ENCODE data around the gene RUFY1.
A peak's percentile ranks its signal among the peaks of the same experiment; 100 is the strongest.

The RUFY1 gene

DNA sequence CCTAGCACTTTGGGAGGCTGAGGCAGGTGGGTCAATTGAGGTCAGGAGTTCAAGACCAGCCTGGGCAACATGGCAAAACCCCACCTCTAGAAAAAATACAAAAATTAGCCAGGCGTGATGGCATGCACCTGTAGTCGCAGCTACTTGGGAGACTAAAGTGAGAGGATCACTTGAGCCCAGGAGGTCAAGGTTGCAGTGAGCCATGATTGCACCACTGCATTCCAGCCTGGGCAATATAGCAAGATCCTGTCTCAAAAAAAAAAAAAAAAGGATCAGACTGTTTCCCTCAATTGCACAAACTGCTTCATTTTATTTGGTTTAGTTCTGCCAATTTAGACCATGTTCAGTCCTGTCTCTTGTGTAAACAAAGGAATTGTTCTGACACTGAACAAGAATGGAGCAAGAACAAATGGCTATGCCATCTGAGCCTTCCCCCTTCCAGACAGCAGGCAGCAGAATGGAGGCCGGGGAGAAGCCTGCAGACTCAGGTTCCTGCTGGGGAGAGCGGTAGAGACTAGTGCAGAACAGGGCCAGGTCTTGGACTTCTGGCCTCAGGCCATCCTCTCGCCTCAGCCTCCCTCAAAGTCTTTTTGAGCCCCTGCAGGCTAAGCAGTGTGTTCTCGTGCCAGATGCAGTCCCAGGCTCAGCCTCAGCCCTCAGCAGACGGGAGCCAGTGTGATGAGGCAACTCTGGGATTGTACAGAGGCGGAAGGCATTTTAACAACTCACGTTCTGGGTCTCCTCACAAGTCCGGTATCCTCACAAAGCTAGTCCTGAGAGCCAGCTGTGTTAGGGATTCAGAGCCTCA lies 54.9 kb downstream of the RUFY1 start:
- peaks cover 90% of the 10 kb centered on the region for H3K36me3 Mint-ChIP-seq (ENCODE audit: low read depth)
- no peaks in the 10 kb centered on the region for H3K27me3 Mint-ChIP-seq
- no peaks in the 10 kb centered on the region for H3K9me3 Mint-ChIP-seq
- peak overlapping the region; percentile 9 for H3K27ac Mint-ChIP-seq
- peaks cover 18% of the 10 kb centered on the region for H3K4me1 Mint-ChIP-seq (ENCODE audit: low read depth)
- DNase-seq = no peak
- no peak overlapping the region for H3K4me3 Mint-ChIP-seq

DNA sequence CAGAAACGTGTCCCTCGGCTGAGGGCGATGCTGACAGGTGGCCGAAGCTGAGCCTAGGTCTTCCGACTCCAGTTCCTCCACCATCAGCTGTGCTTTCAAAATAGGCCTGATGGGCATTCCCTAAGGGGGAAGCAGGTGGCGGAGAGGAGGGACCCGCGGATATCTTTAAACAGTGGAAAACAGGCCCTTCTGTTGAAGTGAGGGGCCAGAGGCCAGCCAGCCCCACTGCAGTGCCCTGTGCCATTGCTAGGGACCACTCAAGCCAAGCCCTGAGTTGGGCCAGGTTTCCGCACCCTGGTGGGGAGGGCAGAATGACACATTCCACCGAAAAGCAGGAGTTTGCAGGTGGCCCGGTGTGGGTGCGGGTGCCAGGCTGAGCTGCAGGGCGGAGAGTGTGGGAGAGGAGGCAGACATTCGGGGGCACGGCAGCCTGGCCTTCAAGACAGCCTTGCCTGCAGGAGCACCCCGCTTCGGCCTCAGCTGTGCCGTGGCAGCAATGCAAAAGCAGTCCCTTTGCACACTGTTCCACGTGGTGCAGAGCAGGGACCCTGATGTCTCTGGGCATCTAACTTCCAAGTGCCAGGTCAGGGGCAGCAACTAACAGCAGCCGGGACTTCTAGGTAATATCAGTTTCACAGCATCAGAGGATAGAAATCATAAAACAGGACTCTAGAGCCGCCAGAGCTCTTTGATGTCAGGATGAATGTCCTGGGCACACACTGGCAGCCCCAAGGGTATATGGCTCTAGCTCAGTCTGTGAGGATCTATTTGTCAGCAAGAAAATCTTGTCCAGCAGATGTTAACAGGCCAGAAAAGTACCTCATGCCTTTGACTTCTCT lies 55.9 kb downstream of the RUFY1 start:
- peaks cover 93% of the 10 kb centered on the region for H3K36me3 Mint-ChIP-seq (ENCODE audit: low read depth)
- peak overlapping the region; percentile 55 for H3K27ac Mint-ChIP-seq
- H3K9me3 Mint-ChIP-seq = no peaks in the 10 kb centered on the region
- no peaks in the 10 kb centered on the region for H3K27me3 Mint-ChIP-seq
- H3K4me3 Mint-ChIP-seq = no peak overlapping the region
- H3K4me1 Mint-ChIP-seq (ENCODE audit: low read depth) = peaks cover 26% of the 10 kb centered on the region
- no peak for DNase-seq

DNA sequence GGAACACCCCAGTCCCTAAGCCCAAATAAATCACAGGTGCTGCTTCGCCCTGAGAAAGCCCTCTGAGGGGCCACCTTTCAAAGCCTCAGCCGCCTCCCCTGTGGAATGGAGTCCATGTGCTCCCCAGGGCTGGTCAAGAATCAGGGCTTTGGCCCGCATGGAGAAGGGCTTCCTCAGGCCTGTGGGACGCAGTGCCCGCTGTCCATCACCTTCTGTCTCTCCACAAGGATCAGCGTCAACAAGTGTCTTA lies 56.5 kb downstream of the RUFY1 start:
- Mint-ChIP-seq H3K27ac (peak overlapping the region; percentile 55), H3K27me3 (no peaks in the 10 kb centered on the region), H3K9me3 (no peaks in the 10 kb centered on the region), H3K36me3 (ENCODE audit: low read depth) (peaks cover 96% of the 10 kb centered on the region), H3K4me3 (no peak overlapping the region), H3K4me1 (ENCODE audit: low read depth) (peaks cover 29% of the 10 kb centered on the region)
- no peak for DNase-seq

DNA sequence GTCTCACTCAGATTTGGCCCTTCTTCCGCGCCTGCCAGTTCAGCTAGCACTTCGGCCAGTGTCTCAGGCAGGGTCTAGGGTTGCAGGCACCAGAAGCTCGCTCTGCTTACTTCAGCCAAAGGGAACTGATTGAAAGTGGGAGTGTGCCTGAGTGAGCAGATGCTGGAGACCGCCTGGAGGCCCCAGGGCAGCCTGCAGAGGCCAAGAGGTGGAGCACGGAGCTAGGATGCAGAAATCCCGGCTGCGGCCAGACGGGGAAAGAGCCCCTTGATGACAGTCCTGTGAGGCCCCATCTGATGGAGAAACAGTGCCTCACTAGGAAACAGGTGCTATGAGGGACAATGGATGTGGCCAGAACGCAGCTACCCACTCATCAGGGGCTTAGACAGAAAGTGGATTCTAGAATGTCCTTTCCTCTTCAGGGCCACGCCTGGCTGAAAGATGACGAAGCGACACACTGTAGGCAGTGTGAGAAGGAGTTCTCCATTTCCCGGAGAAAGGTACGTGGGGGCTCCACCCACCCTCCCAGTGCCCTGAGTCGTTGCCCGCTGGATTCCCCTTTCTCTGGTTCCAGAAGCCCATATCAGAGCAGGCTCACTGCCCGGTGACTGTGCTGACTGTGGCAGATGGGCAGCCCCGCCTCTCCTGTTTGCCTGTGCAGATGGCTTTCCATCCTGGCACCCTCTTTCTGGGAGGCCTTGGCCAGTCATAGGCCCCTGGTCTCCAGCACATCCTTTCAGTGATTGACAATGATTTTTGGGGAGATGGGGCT lies 57.0 kb downstream of the RUFY1 start:
- Mint-ChIP-seq H3K4me3 (no peak overlapping the region), H3K27me3 (no peaks in the 10 kb centered on the region), H3K36me3 (ENCODE audit: low read depth) (peaks cover 95% of the 10 kb centered on the region), H3K27ac (peak overlapping the region; percentile 86), H3K4me1 (ENCODE audit: low read depth) (peaks cover 32% of the 10 kb centered on the region), H3K9me3 (no peaks in the 10 kb centered on the region)
- no peak for DNase-seq

DNA sequence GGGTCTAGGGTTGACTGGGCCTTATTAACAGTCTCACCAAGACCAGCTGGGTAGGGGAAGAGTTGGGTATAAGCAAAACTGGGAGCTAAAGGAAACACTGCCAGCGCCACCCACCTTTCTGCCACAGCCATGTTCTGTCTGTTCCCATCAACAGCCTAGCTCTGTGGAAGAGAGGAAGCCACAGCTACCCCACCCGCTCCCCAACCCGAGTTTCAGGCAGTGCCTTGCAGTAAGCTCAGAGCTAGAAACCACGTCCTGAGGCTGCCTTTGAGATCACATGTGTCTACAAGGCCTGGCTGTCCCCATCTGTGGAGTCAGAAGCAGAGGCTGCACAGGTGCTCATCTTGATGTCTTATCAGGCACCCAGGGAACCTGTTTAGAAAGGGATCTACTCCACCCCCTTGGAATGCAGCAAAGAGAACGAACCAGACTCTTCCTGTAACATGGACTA lies 57.8 kb downstream of the RUFY1 start:
- Mint-ChIP-seq H3K36me3 (ENCODE audit: low read depth) (peaks cover 96% of the 10 kb centered on the region), H3K27ac (peak overlapping the region; percentile 86), H3K4me3 (no peak overlapping the region), H3K9me3 (no peaks in the 10 kb centered on the region), H3K4me1 (ENCODE audit: low read depth) (peaks cover 39% of the 10 kb centered on the region), H3K27me3 (no peaks in the 10 kb centered on the region)
- DNase-seq = peak; percentile 51

GRCh38 chr5:179609834-179610108 lies 59.4 kb downstream of the RUFY1 start:
- no peak for DNase-seq
- Mint-ChIP-seq H3K36me3 (ENCODE audit: low read depth) (peaks cover 98% of the 10 kb centered on the region), H3K9me3 (no peaks in the 10 kb centered on the region), H3K27me3 (no peaks in the 10 kb centered on the region), H3K4me3 (no peak overlapping the region), H3K4me1 (ENCODE audit: low read depth) (peaks cover 47% of the 10 kb centered on the region), H3K27ac (peak overlapping the region; percentile 86)

DNA sequence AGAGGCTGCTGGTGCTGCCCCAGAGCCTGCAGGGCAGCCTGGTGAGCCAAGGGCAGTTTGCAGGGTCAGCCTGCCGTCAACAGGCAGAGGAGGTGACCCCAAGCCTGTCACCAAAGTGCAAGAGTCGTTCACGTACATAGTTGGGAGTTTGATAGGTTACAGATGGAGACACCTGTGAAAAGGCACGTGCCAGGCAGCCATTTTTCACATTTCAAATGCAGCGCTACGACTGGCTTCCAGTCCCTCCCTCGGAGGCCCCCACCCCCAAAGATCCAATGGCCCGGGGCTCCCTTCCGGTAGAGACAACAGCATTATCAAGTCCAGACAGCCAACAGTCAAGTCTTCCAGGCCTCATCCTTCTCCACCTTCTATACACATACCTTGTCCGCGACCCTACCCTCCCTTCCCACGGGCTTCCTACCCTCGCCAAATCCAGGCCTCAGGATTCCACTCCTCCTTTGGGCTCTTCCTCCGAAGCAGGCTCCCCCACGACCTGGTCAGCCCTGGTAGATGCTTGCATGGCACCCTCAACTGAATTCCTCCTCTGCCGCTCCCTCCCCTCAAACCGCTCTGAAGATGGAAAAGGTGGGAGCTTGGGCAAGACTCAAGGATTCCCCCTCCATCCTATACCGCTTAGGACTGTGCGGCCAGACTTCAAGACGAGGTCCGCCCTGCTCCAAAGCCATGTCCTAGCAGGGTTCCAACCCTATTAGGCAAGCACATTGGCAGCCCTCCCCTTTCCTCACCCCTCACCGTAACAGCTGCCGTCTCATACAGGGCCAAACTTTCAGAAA lies 60.0 kb downstream of the RUFY1 start:
- no peak overlapping the region for H3K4me3 Mint-ChIP-seq
- H3K4me1 Mint-ChIP-seq (ENCODE audit: low read depth) = peaks cover 49% of the 10 kb centered on the region
- no peak for DNase-seq
- H3K27me3 Mint-ChIP-seq = no peaks in the 10 kb centered on the region
- H3K27ac Mint-ChIP-seq = peak overlapping the region; percentile 86
- H3K36me3 Mint-ChIP-seq (ENCODE audit: low read depth) = peaks cover 98% of the 10 kb centered on the region
- no peaks in the 10 kb centered on the region for H3K9me3 Mint-ChIP-seq

- peak overlapping the region; percentile 86 for H3K27ac Mint-ChIP-seq
These were observed 60.5 kb downstream of the RUFY1 start for GRCh38 chr5:179610903-179611265.

GRCh38 chr5:179612577-179613459 lies 62.5 kb downstream of the RUFY1 start:
- H3K27me3 Mint-ChIP-seq = no peaks in the 10 kb centered on the region
- H3K4me3 Mint-ChIP-seq = peak overlapping the region; percentile 17
- peak overlapping the region; percentile 89 for H3K27ac Mint-ChIP-seq
- H3K9me3 Mint-ChIP-seq = no peaks in the 10 kb centered on the region
- peaks cover 71% of the 10 kb centered on the region for H3K4me1 Mint-ChIP-seq (ENCODE audit: low read depth)
- H3K36me3 Mint-ChIP-seq (ENCODE audit: low read depth) = peaks cover 98% of the 10 kb centered on the region
- no peak for DNase-seq

More at GRCh38 chr5:179610903-179611265, 60.5 kb downstream of the RUFY1 start:
- DNase-seq = no peak
- Mint-ChIP-seq H3K27me3 (no peaks in the 10 kb centered on the region), H3K9me3 (no peaks in the 10 kb centered on the region), H3K4me1 (ENCODE audit: low read depth) (peaks cover 53% of the 10 kb centered on the region), H3K36me3 (ENCODE audit: low read depth) (peaks cover 98% of the 10 kb centered on the region), H3K4me3 (no peak overlapping the region)

DNA sequence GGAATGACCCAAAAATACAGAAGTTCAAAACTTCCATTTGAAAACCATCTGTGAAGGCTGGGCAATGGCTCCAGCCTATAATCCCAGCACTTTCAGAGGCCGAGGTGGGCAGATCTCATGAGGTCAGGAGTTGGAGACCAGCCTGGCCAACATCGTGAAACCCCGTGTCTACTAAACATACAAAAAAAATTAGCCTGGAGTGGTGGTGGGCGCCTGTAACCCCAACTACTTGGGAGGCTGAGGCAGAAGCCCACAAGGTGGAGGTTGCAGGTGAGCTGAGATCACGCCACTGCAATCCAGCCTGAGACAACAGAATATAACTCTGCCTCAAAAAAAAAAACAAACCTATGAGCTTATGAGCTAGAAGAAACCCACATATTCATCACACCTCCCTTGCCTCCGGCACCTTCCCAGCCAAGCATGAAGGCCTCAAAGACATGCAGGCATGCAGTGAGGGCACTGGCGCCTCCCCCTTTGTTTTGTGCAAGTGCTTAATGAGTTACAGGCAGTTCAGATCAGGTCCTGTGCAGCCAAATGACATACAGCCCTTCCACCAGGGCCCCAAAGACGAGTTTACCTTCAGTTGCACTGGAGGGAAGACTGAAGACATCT lies 63.2 kb downstream of the RUFY1 start:
- peaks cover 99% of the 10 kb centered on the region for H3K36me3 Mint-ChIP-seq (ENCODE audit: low read depth)
- DNase-seq = no peak
- H3K4me3 Mint-ChIP-seq = peak overlapping the region; percentile 36
- peaks cover 71% of the 10 kb centered on the region for H3K4me1 Mint-ChIP-seq (ENCODE audit: low read depth)
- H3K9me3 Mint-ChIP-seq = no peaks in the 10 kb centered on the region
- peak overlapping the region; percentile 89 for H3K27ac Mint-ChIP-seq
- no peaks in the 10 kb centered on the region for H3K27me3 Mint-ChIP-seq

- Mint-ChIP-seq H3K36me3 (ENCODE audit: low read depth) (peaks cover 99% of the 10 kb centered on the region), H3K27me3 (no peaks in the 10 kb centered on the region), H3K9me3 (no peaks in the 10 kb centered on the region), H3K4me1 (ENCODE audit: low read depth) (peaks cover 70% of the 10 kb centered on the region), H3K27ac (peak overlapping the region; percentile 89), H3K4me3 (peak overlapping the region; percentile 9)
- no peak for DNase-seq
These were observed 64.4 kb downstream of the RUFY1 start for GRCh38 chr5:179614745-179615144.

GRCh38 chr5:179615203-179615602 lies 64.8 kb downstream of the RUFY1 start:
- Mint-ChIP-seq H3K27ac (peak overlapping the region; percentile 89), H3K36me3 (ENCODE audit: low read depth) (peaks cover 99% of the 10 kb centered on the region), H3K4me1 (ENCODE audit: low read depth) (peaks cover 68% of the 10 kb centered on the region), H3K9me3 (no peaks in the 10 kb centered on the region), H3K27me3 (no peaks in the 10 kb centered on the region), H3K4me3 (no peak overlapping the region)
- no peak for DNase-seq

DNA sequence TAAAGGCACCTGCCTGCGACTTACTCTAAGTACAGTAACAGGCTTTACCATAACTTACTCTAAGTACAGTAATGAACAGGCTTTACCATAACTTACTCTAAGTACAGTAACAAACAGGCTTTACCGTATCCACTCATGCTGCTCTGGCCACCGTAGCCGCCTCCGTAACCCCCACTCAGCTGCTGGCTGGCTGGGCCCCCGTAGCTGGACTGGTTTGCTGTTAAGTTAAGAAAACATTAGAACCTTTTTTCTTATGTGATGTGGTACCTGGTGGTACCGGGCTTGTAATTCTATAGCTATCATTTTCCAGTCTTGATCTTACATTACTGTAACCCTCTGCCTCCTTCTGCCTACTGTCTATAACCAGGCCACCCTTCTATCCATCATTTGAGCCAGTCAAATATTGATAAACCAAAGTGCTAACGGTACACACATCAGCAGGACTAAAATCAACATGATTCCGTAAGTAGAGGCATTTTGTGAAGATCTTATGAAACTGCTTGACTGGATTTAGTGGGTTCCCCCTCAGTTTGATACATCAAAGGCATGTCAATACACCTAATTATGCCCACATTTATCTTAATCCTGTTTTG lies 65.7 kb downstream of the RUFY1 start:
- H3K4me3 Mint-ChIP-seq = peak overlapping the region; percentile 47
- H3K36me3 Mint-ChIP-seq (ENCODE audit: low read depth) = peaks cover 99% of the 10 kb centered on the region

More for the DNA sequence above, 65.7 kb downstream of the RUFY1 start:
- Mint-ChIP-seq H3K9me3 (no peaks in the 10 kb centered on the region), H3K4me1 (ENCODE audit: low read depth) (peaks cover 69% of the 10 kb centered on the region), H3K27ac (peak overlapping the region; percentile 88), H3K27me3 (no peaks in the 10 kb centered on the region)
- DNase-seq = no peak
